Left hindlimb (tissue), 1 donor: ENCODE results near the gene C11orf65.

Experiments used
- DNase-seq: peaks from one replicate; pipeline ENCODE4 v3.0.0-alpha.2; 2018

C11orf65 gene, protein sequence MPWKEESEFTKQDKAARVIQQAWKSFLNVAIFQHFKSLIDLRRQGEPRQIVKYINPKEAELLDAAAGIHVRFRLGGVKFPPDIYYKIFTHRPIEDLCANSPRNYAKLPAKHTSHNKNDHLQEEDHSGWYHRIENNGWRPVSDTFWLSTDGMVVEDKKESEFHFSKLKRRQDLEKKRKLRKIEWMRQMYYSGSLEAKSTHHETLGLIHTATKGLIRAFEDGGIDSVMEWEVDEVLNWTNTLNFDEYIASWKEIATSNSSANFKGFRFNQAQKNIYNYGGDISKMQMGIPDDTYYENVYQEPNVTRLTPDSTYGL

DNA sequence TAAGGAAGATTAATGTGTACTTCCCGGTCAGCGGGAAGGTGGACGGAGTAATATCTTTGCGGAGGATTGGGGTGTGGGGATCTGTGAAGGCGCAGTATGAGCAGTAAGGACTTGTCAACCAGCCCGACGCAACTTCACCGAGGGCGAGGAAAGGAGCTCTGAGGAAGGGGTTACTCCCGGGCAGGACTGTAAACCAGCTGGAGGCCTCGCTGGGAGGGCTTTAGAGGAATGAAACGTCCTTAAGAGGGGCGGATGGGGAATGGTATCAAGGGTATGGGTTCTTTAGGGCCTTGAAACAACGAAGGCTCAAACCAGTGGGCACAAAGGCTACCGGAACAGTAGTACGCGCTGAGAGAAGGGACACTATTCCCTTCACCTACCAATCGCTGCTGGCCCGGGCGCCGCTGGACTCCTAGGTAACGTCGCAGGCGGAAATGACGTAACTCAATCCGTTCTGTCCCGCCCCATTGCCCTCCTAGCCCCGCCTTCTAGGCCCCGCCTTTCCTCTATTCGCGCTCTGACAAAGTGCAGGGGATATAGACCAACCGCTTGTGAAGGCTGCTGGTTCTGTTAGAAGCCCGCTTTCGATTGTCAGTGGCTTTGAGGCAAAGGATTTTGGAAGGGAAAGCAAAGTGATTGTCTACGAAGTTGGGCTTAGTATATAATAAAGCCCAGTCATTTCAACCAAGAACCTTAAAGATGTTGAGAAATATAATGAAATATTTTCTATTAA lies at the start of gene C11orf65:
C11orf65 (minus strand) TSS at position 439 of the 733 bp plus-strand sequence. CDS start 5,970 bp downstream, outside the sequence.
- peak; percentile 98 for DNase-seq

DNA sequence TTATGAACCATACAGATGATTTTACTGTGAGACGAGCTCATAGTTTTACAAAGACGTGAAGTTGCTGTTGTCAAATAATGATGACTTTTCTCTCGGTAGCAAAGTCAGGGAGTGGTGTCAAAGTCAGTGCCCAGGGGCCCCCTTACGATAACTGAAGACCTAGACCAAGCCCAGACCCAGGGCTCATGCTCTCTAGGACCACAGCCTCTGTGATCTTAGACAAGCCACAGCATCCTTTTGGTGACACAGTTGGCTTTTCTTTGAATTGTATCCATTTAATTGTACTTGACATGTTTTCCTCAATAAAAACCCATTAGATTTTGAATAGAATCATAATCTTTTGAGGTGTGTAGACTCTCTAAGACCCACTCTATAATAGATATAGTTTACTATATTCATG lies 48.8 kb upstream of the C11orf65 start:
- no peak for DNase-seq

DNA sequence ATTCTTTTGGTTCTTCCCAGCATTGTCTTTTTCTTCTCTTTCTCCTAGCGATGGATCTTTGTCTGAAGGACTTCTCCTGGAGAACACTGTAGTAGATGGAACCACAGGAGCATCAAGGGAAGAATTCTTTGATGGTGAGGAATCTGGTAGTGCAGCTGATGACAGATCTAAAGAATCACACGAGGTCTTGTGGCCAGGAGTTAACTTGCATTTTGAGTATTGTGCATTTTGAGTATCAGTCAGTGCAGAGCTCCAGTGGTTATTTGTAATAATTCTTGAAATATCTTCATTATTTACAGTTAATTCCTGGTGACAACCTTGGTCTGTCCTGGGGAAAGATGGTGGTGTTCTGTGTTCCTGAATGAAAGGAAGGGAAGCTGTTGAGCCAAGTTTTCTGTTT lies 45.4 kb upstream of the C11orf65 start:
- no peak for DNase-seq

DNA sequence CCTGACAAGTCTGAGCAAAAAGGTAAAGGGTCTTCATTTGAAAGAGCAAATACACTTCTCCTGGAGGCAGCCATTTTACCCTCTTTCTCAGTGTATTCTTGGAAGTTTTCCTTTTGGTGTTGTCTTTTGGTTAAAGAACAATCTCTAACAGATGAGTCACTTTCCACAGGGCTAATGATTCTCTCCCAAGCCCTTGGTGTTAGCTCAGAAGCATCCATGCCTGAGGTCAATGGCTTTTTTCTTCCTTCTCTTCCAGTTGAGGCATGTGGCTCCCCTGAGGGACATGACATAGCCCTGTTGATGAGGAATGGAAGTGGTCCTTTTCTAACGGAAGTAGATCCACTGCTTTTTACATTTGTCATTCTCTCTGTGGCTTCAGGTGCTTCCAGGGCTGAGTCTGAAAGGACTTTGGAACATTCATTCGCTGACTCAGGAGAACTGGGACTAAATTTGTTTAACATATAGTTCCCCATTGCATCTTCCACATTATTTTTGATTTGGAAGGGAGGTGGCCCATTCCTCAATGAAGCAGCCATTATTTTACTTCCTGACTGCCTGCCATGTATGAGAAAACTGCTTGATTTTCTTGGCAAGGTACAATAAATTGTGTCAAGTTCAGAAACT lies 44.6 kb upstream of the C11orf65 start:
- no peak for DNase-seq

DNA sequence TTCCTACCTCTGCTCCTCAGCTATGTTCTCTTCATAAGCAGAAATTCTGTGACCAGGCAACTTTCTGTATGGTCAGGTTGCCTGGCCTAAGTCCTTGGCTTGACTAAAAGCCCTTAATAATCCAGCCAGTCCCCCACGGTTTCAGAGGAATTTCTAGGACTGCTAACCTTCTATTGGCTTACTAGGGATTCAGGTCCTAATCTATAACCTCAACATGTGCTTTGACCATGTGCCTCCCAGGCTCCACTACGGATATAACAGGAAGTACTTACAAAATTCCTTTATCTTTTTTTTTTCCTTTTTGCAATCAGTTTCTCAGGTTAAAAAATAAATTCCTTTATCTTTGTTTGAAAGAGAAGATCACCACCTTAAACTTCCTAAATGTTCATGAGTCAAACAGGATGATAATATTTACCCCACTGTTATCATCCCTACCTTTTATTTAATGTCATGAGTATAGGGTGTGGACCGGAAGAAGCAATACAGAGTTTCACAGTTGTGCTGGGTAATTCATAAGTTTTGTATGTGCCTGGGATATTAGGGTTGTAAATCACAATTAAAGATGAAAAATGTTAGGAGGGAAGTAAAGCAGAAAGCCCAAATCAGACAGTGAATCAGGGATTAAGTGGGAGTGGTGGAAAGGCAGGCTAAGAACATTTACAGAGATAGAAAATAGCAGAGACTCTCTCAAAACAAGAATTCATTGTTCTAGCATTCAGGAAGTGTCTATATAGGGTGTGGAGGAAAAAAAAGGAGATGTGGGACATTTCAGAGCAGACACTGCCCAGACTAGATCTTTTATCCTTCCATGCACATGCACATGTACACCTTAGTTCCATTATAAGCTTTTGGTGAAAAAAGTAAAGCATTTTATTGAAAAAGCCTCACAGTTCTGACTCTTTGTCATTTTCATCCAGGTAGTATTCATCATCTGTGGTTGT lies 41.6 kb upstream of the C11orf65 start:
- no peak for DNase-seq

DNA sequence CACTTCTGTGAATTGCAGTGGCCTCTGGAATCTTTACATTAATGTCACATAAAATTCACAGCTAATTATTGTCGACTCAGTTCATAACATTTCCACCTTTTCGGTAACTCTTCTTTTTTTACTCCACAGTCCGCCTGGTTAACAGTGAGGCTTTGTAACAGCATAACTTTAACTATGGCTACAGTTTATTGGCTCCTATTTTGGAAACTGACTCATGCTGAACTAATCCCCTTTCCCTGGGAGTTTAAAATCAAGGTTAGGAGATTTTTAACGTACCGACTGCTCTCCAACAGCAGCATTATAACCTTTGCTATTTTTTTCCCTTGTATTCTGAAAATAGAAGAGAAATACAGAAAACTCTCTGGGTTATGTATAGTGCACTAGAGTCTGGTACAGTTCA lies 34.1 kb upstream of the C11orf65 start:
- no peak for DNase-seq

DNA sequence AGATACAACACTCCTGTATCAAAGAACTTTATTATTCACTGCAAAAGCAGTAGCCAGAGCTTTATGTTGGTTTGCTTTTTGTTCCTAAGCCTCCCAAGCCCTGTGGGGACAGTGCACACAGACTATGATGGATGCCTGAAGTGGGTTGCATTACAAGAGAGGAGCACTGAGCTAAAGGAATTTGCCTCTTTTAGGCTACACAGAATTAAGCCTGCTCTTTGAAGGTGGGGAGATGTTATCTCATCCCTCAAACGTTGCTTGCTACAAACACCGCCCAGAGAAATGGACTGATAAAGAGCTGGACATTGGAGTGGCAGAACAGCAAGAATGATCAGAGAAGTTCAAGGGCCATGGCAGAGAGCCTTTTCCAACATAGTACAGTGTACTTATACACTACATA lies 33.4 kb upstream of the C11orf65 start:
- no peak for DNase-seq

DNA sequence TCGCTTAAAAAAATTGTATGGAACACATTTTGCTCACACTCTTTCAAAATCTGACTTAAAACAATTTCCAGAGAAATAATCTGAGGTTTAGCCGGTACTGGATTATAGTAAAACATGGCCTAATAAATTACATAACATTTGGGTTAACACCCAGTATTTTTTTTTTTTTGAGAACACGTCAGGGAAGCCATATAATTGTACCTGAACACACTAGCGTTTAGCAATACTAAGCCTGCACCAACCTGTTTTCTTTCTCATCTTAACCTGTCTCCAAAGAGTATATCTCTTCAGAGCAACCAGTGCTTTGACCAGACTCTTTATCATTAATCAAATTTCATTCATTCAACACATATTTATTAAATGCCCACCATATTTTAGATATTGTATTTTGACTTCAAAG lies 32.8 kb upstream of the C11orf65 start:
- DNase-seq: no peak

DNA sequence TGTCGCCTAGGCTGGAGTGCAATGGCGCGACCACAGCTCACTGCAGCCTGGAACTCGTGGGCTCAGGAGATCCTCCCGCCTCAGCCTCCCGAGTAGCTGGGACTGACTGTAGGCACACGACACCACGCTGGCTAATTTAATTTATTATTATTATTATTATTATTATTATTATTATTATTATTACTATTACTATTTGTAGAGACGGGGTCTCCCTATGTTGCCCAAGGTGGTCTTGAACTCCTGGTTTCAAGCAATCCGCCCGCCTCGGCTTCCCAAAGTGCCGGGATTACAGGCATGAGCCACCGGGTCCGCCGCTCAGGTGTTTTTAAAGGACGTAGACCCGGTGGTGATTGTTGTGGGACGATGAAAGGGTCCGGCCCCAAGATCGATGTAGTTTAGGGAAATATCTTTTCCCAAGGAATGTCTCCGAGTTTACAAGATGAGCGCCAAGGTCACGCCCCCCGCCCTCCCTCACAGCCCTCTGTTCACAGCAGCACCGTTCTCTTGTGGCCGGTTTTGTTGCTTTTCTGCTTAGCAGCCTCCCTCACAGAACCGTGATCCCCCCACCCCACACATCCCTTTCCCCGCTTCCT lies 31.6 kb upstream of the C11orf65 start:
- no peak for DNase-seq

DNA sequence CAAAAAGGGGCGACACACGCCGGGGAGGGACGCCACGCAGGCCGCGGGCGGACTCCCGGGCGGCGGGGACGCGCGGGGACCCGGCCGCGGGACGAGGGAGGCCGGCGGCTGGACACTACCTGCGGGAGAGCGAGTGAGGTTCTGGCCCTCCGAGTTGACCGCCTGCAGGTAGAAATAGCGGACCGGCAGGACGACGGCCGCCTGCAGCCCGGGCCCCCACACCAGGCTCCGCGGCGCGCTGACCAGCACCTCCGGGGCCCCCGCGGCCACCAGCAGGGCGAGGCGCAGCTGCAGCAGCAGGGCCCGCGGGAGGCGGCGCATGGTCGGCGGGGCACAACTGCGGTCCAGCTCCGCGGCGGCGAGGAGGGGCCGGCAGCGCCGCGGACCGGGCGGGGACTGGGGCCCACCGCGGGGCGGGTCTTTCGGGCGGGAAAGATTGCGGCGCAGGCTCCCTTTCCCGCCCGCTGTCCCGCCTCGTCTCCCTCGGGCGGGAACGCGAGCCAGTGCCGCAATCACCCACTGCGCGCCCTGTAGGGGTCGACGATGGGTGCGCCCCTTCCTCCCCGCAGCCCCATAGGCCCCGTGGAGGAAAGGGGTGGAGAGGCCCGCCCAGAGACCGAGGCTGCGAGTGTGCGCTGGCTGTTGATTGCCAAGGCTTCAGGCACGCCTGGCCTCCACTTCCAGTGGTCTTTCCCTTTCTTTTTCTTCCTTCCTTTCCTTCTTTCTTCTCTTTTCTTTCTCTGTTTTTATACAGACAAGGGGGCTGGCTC lies 30.9 kb upstream of the C11orf65 start, which contains the start of gene POGLUT3:
POGLUT3 (minus strand) TSS at position 339 of the 770 bp plus-strand sequence; CDS start at position 321, 18 bp downstream.
- DNase-seq: peak; percentile 85

DNA sequence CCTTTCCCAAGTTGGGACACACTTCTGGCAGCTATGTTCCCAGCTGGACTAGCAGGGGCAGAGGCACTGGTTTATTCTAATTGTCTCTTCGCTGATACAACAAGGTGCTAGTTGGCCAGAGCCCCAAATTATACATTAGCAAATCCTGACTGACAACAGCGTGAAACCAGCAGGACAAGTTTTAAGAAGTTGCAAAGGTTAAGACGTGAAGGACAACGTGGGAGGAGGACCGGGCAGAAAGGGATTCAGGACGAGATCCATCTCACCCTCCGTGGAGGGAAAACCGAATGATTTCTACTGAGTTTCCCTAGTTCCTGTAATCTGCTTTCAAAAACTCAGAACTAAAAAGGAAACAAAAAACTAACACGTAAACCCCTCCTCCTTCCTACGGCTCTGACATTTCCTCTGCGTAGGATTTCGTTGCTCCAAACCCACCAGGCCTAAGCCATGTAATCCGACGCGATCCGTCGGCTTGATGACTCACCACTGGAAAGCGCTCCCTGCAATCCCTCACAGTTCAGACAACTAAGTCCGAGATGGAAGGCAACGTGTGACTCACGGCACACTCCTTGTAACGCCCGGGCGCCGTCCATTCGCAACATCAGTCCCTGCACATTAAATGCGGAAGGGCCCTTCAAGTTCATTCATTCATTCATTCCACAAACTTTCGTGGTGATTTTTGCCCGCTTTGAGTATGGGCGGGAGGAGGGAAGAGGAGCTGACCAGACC lies 30.2 kb upstream of the C11orf65 start:
- peak; percentile 92 for DNase-seq

DNA sequence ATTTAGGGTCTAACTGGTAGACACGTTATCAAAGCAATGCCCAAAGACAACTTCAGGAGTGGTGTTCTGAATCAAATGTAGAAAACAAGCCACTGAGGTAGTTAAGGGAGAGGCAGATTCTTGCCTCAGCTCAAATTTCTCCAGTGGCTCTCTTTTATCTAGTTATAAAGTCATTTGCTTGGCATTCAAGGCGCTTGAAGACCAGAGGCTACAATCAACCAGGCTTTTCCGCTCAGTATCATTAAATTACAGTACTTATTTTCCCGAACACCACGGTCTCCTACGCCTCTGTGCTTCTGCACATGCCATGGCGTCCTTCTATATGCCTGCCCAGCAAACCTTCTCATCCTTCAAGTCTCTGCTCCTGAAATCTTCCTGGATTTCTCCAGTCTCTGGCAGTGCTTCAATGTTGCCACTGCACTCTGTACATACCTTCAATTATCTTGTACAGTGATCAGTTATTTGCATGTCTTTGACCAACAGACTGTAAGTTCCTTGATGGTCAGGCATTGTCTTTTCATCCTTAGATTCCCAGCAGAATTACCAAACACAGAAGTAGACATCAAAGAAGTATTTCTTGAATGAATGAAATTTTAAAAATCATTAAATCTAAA lies 29.4 kb upstream of the C11orf65 start:
- no peak for DNase-seq

DNA sequence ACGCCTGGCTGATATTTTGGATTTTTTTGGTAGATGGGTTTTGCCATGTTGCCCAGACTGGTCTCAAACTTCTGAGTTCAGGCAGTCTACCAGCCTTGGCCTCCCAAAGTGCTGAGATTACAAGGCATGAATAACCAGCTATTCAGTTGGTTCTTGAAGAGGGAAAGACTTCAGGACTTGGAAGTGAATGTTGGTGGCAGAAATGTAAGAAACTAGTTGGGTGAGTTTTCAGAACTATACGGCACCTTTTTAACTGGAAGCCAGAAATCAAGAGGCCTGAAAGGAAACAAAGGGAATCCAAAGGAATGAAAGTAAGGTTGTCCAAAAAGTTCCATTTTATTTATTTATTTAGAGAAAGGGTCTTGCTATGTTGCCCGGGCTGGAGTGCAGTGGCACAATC lies 28.0 kb upstream of the C11orf65 start:
- no peak for DNase-seq

DNA sequence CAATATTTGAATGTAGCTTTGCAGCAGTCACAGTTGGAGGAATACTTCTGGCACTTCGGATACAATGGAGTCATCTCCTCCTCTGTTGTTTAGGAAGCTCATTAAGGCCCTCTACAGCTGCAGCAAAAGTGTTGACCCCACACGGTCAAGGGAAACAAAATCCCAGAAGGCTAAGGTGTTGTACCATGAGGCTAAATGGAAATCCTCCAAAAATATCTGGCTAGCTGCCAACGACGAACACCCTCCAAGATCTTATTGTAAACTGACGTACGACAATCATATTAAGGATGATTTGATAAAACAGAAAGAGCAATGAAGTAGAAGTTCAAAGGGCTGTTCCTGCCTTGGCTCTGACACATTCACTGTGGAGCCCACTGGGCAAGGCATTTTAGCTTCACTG lies 26.9 kb upstream of the C11orf65 start:
- DNase-seq: no peak

DNA sequence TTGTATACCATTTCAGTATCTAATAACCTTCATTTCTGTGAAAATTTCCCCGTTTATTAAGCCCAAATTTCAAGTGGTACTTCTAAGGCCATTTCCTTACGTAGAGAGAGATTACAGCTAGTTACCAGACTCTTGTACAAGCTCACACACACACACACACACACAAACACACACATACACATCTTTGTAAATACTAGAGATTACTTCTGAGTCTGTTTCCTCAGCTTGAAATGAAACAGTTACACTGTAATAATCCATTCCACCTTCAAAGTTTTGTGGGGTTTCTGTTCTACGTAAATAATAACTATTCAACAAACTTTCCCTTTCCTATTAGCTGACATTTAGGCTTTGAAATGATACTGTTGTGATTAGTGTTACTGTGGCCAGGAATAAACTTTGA lies 24.6 kb upstream of the C11orf65 start:
- DNase-seq: no peak

DNA sequence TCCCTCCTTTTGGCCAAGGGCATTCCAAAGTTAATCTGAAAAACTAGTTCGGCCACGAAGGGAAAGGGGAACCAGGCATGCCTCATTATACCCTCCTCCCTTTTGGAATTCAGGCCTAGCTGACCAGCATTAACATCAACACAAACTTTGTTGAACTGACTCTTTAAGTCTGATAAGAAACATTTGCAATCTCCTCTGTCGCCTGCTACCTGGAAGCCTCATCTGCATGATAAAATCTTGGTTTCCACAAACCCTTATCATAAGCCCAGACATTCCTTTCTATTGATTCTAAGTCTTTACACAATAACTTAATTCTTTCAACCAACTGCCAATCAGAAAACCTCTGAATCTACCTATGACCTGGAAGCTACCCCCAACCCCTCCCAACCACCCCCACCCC lies 19.5 kb upstream of the C11orf65 start:
- DNase-seq: no peak

DNA sequence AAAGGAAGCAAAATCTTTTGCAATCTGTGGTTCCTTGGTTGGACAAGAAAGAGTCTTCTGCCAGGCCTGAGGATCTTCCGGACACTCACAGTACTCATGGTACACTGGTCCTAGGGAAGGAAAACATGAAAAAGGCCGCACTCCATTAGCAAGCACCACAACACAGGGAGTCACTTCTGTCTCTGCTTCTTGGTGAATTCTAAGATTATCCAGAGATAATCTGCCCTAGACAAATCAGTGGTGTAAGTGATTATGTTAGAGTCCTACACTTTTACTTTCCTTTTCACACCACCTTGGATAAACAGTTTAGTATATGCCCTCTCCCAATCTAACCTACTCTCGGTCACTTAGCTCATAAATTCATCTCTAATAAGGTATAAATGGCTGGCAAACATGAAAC lies 19.0 kb upstream of the C11orf65 start:
- DNase-seq: no peak

DNA sequence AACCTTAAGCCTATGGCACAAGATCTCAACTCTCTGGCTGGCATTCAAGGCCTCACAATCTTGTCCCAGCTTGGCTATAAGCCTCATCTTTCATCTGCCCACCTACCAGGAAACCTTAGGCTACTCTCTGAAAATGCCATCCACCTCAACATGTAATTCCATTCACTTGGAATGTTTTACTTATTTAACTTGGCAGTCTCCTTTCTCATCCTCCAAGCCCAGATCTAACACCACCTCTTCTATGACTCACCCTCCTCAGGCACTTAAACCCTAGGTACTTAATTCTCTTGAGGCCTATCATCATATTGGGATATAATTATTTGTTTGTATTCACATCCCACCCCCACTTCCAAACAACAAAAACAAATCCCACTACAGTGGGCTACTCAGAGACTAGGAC lies 15.8 kb upstream of the C11orf65 start:
- DNase-seq: no peak

DNA sequence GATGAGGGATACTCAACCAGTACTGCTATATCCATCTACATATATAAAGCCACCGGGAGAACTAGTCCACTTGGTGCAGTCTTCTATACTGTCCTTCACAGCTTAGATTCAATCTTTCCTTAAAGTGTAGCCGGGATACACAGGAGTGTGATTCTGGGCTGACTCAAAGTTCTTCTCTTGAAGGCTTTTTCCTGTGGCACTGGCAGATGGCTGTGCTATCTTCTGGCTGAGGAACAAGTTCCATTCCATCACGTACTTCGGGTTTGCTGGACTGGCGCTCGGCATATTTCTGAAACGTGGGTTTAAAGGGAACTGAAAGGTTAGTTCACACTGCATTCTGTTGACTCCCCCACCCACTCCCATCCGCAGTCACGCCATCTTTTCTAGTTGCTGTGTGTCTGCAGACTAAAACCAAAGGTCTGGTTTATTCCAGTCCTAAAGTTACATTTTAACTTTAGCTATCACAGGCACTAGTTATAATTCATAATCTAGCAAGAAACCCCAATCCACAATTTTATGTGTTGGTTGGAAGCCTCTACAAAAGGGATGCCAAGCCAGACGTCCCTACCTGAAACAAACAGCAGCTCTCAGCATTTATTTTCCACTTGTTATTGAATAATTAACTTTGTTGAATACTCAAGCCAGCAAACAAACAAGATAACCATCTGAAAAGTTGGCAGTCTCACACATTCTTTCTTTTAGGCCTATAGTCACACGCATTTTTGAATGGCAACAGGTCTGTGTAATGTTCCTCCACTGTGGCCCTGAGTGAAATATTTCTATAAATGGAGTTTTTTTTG lies 7.5 kb upstream of the C11orf65 start:
- DNase-seq: no peak

DNA sequence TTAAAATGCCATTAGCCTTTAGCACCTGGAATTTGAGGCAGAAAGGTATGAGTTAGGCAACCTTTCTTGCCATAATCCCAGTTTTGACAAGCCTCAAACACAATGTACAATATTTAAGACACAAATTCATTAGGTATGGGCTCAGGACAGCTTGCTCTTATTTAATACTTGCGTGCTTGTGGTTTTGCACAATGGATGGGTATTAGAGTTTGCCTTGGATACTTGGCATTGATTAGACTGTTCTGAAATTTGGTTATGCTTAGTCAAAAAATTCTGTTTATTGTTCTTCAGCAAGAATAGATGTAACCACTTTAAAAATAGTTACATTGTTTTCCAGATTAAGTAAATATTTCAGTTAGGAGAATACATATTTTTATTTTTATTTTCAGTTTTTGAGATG lies 5.4 kb upstream of the C11orf65 start:
- DNase-seq: no peak
